ENCODE data around the gene DFFA.

The DFFA gene

DNA sequence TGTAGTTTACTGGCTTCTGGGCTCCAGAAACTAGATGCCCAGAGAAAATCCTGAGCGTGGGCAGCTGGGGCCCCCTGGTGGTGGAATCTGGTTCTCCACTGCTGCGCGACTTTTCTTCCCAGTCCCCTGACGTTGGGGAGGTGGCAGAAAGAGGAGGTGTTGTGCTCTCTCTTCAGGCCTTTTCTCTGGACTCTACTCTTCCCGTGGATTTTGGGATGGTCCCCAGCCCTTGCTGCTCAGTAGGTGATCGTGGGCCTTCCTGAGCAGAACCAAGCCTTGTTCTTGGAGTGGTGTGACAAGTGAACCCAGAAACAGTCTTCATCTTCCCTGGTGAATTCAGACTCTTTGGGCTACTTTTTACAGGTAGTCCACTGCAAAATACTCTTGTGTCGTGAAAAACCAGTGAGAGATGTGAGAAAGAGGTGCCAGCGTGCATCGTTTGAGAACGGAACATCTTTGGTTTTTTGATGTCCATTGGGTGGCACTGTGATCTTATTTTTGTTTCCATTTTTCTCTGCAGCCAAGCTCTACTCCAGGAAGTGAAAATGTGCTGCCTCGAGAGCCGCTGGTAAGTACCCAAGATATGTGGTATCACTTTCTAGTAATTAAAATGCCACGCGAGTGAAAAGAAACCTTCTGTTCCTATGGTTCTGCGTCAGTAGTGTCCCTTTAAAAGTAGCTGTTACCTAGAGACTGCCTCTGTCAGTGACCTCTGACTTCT is 22.6 kb upstream of the DFFA start:
- TF ChIP-seq CEBPB (IDR thresholded peaks at IDR 0.05) (no peak), RAD21 (IDR thresholded peaks at IDR 0.05; ENCODE audit: low read depth) (peak; percentile 84), TEAD4 (IDR thresholded peaks at IDR 0.05) (0 out of 2 replicates have a peak, but pooled peaks have one; percentile 10)

DNA sequence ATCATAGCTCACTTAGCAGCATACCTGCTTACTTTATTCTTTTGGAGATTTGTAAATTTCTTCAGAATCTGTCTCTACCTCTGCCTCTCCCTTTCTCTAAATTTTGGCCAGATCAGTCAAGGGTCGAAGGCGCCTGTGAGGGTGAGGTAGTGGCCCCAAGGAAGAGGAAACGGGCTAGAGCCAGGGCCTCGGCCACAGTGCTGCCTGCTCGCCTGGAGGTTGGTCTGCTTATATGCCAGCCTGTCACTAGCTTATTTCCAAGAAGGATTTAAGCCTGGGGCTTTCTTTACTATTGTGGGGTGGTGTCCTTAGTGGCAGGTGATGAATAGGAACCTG is 22.1 kb upstream of the DFFA start:
- TF ChIP-seq FOXM1 (IDR thresholded peaks at IDR 0.05; ENCODE audit: borderline replicate concordance, low read depth) (no peak), ZBTB7A (IDR thresholded peaks at IDR 0.05; ENCODE audit: low read depth) (no peak), CREB1 (IDR thresholded peaks at IDR 0.05; ENCODE audit: low read depth) (no peak), TCF12 (IDR thresholded peaks at IDR 0.05; ENCODE audit: low read depth) (no peak), YY1 (IDR thresholded peaks at IDR 0.05; ENCODE audit: low read depth) (no peak)
- TF ChIP-seq, protein P1, sequence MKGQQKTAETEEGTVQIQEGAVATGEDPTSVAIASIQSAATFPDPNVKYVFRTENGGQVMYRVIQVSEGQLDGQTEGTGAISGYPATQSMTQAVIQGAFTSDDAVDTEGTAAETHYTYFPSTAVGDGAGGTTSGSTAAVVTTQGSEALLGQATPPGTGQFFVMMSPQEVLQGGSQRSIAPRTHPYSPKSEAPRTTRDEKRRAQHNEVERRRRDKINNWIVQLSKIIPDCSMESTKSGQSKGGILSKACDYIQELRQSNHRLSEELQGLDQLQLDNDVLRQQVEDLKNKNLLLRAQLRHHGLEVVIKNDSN (IDR thresholded peaks at IDR 0.05), result no peak
- TF ChIP-seq, protein P2, sequence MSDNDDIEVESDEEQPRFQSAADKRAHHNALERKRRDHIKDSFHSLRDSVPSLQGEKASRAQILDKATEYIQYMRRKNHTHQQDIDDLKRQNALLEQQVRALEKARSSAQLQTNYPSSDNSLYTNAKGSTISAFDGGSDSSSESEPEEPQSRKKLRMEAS (IDR thresholded peaks at IDR 0.05), result no peak

DNA sequence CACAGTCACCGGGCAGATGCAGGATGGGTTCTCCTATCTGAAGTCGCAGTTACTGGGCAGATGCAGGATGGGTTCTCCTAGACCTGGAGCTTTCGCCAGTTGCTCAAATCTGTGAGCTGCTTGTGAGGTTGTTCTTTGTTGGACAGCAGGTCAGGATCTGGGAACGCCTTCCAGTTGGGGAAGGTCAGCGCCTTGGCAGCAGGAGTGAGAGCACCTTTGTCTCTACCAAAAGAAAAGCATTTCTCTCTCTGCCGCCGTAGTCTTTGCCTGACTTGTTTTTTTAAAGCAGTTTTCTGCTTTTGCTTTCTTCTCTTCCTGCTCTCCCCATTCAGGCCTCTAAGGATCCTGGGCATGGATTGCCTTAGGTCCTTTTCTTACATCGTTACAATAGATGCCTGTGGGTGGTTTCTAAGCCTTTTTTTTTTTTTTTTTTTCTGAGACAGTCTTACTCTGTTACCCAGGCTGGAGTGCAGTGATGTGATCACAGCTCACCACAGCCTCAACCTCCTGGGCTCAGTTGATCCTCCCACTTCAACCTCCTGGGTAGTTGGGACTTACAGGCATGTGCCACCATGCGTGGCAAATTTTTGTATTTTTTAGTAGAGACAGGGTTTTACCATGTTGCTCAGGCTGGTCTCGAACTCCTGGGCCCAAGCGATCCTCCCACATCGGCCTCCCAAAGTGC is 18.1 kb upstream of the DFFA start:
- no peak for TF ChIP-seq TCF12 (IDR thresholded peaks at IDR 0.05; ENCODE audit: low read depth)
- no peak for TF ChIP-seq EP300 (IDR thresholded peaks at IDR 0.05; ENCODE audit: borderline replicate concordance)
- no peak for TF ChIP-seq FOXM1 (IDR thresholded peaks at IDR 0.05; ENCODE audit: borderline replicate concordance, low read depth)
- no peak for TF ChIP-seq NFIC (IDR thresholded peaks at IDR 0.05)
- no peak for TF ChIP-seq EGR1 (IDR thresholded peaks at IDR 0.05)
- TF ChIP-seq CREB1 (IDR thresholded peaks at IDR 0.05; ENCODE audit: low read depth), result no peak
- TF ChIP-seq CEBPB (IDR thresholded peaks at IDR 0.05), result no peak
- TF ChIP-seq YY1 (IDR thresholded peaks at IDR 0.05; ENCODE audit: low read depth), result no peak
- no peak for TF ChIP-seq ZBTB7A (IDR thresholded peaks at IDR 0.05; ENCODE audit: low read depth)
- TF ChIP-seq, protein P2 (IDR thresholded peaks at IDR 0.05), result no peak
- TF ChIP-seq TEAD4 (IDR thresholded peaks at IDR 0.05), result no peak

DNA sequence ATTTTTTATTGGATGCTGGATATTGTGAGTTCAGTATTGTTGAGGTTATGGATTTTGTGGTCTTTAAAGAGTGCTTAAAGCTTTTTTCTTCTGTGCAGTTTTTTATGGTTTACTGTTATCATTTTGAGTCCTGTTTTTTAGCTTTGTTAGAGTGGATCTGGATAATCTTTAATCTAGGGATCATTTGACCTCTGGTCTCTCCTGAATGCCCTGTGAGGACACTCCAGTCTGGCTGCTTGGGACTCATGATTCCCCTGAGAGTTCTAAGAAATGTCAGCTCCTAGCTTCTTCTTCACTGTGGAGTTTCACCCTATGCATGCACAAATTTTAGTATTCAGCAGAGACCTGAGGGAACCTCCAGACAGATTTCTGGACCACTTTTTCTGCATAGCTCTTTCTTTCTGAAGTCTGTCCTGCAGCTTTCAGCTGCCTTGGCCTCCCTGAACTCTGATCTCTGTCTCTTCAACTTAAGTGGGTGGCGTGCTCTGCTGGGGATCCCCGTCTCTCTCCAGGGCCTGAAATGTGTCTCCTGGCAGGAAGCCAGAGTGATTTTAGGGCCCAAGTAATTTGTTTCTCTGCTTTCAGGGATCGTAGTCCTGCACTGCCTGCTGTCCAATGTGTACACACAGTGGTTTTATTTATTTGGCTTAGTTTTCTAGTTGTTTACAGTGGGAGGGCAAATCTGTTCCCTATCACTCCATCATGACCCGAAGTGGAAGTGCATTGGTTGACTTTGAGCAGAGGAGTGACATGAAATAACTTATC is 17.1 kb upstream of the DFFA start:
- TF ChIP-seq CEBPB (IDR thresholded peaks at IDR 0.05), result no peak
- TF ChIP-seq TAF1 (IDR thresholded peaks at IDR 0.05; ENCODE audit: low read depth), result no peak
- no peak for TF ChIP-seq EP300 (IDR thresholded peaks at IDR 0.05; ENCODE audit: borderline replicate concordance)
- TF ChIP-seq RAD21 (IDR thresholded peaks at IDR 0.05; ENCODE audit: low read depth), result no peak
- TF ChIP-seq, protein P3, sequence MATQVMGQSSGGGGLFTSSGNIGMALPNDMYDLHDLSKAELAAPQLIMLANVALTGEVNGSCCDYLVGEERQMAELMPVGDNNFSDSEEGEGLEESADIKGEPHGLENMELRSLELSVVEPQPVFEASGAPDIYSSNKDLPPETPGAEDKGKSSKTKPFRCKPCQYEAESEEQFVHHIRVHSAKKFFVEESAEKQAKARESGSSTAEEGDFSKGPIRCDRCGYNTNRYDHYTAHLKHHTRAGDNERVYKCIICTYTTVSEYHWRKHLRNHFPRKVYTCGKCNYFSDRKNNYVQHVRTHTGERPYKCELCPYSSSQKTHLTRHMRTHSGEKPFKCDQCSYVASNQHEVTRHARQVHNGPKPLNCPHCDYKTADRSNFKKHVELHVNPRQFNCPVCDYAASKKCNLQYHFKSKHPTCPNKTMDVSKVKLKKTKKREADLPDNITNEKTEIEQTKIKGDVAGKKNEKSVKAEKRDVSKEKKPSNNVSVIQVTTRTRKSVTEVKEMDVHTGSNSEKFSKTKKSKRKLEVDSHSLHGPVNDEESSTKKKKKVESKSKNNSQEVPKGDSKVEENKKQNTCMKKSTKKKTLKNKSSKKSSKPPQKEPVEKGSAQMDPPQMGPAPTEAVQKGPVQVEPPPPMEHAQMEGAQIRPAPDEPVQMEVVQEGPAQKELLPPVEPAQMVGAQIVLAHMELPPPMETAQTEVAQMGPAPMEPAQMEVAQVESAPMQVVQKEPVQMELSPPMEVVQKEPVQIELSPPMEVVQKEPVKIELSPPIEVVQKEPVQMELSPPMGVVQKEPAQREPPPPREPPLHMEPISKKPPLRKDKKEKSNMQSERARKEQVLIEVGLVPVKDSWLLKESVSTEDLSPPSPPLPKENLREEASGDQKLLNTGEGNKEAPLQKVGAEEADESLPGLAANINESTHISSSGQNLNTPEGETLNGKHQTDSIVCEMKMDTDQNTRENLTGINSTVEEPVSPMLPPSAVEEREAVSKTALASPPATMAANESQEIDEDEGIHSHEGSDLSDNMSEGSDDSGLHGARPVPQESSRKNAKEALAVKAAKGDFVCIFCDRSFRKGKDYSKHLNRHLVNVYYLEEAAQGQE (IDR thresholded peaks at IDR 0.05; ENCODE audit: low read depth), result no peak
- TF ChIP-seq, protein P1 (IDR thresholded peaks at IDR 0.05), result no peak
- TF ChIP-seq NFIC (IDR thresholded peaks at IDR 0.05), result no peak
- TF ChIP-seq EGR1 (IDR thresholded peaks at IDR 0.05), result no peak
- no peak for TF ChIP-seq TCF12 (IDR thresholded peaks at IDR 0.05; ENCODE audit: low read depth)
- no peak for TF ChIP-seq TEAD4 (IDR thresholded peaks at IDR 0.05)
- no peak for TF ChIP-seq YY1 (IDR thresholded peaks at IDR 0.05; ENCODE audit: low read depth)
- TF ChIP-seq CREB1 (IDR thresholded peaks at IDR 0.05; ENCODE audit: low read depth), result no peak

DNA sequence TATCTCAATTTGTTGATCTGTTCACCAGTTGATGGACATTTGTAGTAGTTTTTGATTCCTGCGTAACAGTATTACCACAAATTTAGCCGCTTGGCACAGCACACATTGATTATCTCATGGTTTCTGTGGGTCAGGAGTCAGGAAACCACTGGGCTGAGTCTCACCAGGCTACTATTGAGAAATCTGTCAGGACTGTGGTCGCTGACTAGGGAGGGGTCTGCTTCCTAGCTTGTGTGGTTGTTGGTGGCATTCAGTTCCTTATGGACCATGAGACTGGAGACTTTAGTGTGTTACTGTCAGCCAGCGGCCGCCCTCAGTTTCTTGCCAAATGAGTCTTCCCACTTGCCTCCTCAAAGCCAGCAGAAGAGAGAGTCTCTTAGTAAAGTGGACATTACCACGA is 12.2 kb upstream of the DFFA start:
- TF ChIP-seq RAD21 (IDR thresholded peaks at IDR 0.05; ENCODE audit: low read depth) (no peak), YY1 (IDR thresholded peaks at IDR 0.05; ENCODE audit: low read depth) (no peak)

DNA sequence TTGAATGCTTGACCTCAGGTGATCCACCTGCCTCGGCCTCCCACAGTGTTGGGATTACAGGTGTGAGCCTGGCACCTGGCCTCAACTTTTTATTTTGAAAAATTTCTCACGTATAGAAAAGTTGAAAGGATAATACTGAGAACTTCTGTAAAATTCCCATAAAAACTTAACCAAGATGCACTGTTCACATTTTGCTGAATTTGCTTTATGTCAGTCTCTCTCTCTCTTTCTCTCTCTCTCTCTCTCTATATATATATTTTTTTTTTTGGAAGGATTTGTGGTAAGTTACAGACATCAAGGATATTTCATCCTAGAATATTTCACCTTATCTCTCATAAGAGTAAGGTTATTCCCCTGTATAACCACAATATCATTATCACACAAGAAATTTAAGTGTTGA is 8.3 kb upstream of the DFFA start:
- TF ChIP-seq RAD21 (IDR thresholded peaks at IDR 0.05; ENCODE audit: low read depth) (no peak), CREB1 (IDR thresholded peaks at IDR 0.05; ENCODE audit: low read depth) (no peak), FOXM1 (IDR thresholded peaks at IDR 0.05; ENCODE audit: borderline replicate concordance, low read depth) (no peak), YY1 (IDR thresholded peaks at IDR 0.05; ENCODE audit: low read depth) (no peak), ZBTB7A (IDR thresholded peaks at IDR 0.05; ENCODE audit: low read depth) (no peak), TAF1 (IDR thresholded peaks at IDR 0.05; ENCODE audit: low read depth) (no peak)

DNA sequence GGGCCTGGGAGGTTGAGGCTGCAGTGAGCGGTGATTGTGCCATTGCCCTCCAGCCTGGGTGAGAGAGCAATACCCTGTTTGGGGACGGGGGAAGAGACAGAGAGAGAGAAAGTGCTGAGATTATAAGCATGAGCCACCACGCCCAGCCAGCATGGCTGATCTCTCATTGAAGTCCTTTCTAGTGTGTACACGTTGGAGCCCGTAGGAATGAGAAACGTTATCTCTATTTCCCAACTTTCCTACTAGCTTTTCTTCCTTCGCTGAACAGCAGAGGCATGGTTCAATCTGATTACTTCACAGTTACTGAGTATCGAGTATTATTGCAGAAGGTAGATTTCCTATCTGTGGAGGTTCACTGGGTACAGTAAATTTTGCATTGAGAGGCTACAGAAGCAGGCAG is 7.0 kb upstream of the DFFA start:
- no peak for TF ChIP-seq CREB1 (IDR thresholded peaks at IDR 0.05; ENCODE audit: low read depth)
- TF ChIP-seq, protein P2 (IDR thresholded peaks at IDR 0.05), result no peak
- no peak for TF ChIP-seq EP300 (IDR thresholded peaks at IDR 0.05; ENCODE audit: borderline replicate concordance)
- TF ChIP-seq, protein P3 (IDR thresholded peaks at IDR 0.05; ENCODE audit: low read depth), result no peak
- TF ChIP-seq TCF12 (IDR thresholded peaks at IDR 0.05; ENCODE audit: low read depth), result no peak
- TF ChIP-seq EGR1 (IDR thresholded peaks at IDR 0.05), result no peak
- TF ChIP-seq CEBPB (IDR thresholded peaks at IDR 0.05), result no peak
